Measurements from ENCODE around the gene TNNC2. TPM values are rescaled to one million over a fixed set of nuclear protein-coding genes. Genes with fewer than 3 reads are reported as not detected.
A peak's percentile ranks its signal among the peaks of the same experiment; 100 is the strongest.

Gene TNNC2
- total RNA-seq, 1 donor from 2014 or later = 0.54 TPM

DNA sequence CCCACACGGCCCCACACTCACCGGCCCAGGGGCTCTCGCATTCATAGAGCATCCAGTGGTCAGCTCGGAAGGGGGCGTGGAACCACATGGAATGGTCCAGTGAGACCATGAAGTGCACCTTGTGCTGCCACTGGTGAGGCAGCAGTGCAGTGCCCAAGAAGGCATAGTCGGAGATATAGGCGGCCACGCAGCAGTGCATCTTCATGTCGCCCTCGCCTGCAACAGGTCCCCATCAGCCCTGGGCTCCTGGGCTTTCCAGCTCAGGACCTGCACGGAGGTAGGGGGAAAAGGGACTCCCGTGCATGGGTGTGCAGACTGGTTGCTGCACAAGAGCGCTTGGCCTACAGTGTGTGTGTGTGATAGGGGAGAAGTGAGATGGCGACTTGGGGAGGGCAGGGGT lies 16.4 kb upstream of the TNNC2 start:
- no peak for TF ChIP-seq CTCF (IDR thresholded peaks at IDR 0.05; ENCODE audit: unreplicated experiment)
- Mint-ChIP-seq H3K9me3 (no peaks in the 10 kb centered on the region), H3K4me3 (no peak overlapping the region), H3K27me3 (ENCODE audit: low read depth) (no peaks in the 10 kb centered on the region), H3K27ac (no peak overlapping the region), H3K36me3 (peaks cover 20% of the 10 kb centered on the region), H3K4me1 (peaks cover 3% of the 10 kb centered on the region)
- no peak for DNase-seq (ENCODE audit: low spot score in 2 of 2, unreplicated experiment in 2 of 2)

DNA sequence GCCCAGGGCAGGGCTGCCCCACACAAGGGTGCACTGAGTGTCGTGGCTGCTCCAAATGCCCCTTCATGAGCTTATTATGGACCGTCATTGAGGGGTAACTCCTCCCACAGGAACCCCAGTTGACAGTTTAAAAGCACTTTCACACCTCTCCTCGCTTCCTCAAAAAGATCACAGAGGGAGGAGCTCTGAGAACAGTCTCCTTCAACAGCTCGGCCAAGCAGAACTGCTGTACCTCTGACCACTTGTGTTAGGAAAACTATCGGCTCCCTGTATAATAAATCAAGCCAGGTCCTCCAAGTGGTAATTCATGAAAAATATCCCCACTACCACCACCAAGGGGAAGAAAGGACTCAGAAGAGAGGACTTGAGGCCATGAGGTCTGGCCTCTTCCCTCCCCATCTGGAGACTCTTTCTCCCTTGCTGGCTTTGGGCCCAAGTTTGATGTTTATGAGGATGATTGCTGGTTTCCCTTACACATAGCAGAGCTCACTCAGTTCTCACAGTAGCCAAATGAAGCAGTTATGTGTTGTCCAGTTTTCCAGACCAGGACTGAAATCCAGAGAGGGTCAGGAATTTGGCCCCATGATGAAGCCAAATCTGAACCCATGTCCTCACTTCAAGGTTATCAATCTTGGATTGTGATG lies 15.2 kb upstream of the TNNC2 start:
- Mint-ChIP-seq H3K27me3 (ENCODE audit: low read depth) (no peaks in the 10 kb centered on the region), H3K4me3 (no peak overlapping the region), H3K36me3 (peaks cover 20% of the 10 kb centered on the region), H3K4me1 (peaks cover 3% of the 10 kb centered on the region), H3K9me3 (no peaks in the 10 kb centered on the region), H3K27ac (no peak overlapping the region)
- no peak for TF ChIP-seq CTCF (IDR thresholded peaks at IDR 0.05; ENCODE audit: unreplicated experiment)
- DNase-seq (ENCODE audit: low spot score in 2 of 2, unreplicated experiment in 2 of 2) = no peak

DNA sequence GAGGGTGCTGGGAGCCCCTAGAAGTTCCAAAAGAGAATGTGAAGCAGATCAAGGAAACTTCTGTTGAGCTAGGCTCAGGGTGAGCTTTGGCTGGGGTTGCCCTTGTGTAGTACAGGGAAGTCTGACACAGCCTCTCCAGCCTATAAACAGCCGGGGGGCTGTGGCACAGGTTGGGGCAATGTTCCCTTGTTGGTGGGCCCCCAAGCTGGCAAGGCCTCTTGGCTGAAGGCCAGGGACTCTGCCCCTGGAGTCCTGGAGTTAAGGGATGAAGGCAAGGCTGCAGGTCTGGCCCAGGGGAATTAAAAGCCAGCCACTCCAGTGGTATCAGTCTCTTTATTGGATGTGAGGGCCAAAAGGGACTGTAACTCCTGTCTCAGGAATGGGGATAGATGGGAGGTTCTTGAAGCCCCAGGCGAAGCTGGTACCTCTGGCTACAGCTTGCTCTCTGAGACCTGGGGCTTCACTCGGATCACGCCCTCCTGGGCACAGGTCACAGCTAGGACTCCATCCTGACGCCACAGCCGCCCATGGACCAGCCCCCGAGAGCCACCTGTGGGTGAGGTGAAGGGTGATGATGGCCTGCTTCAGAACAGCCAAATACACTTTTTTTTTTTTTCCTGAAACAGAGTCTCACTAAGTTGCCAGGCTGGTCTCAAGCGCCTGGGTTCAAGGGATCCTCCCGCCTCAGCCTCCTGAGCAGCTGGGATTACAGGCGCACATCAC lies 14.5 kb upstream of the TNNC2 start:
- Mint-ChIP-seq H3K27me3 (ENCODE audit: low read depth) (no peaks in the 10 kb centered on the region), H3K27ac (no peak overlapping the region), H3K4me3 (no peak overlapping the region), H3K4me1 (peaks cover 6% of the 10 kb centered on the region), H3K9me3 (no peaks in the 10 kb centered on the region), H3K36me3 (peaks cover 20% of the 10 kb centered on the region)
- no peak for TF ChIP-seq CTCF (IDR thresholded peaks at IDR 0.05; ENCODE audit: unreplicated experiment)
- DNase-seq (ENCODE audit: low spot score in 2 of 2, unreplicated experiment in 2 of 2) = no peak

GRCh38 chr20:45840700-45841198 lies 13.6 kb upstream of the TNNC2 start:
- H3K9me3 Mint-ChIP-seq = no peaks in the 10 kb centered on the region
- H3K27me3 Mint-ChIP-seq (ENCODE audit: low read depth) = no peaks in the 10 kb centered on the region
- no peak overlapping the region for H3K4me3 Mint-ChIP-seq
- H3K27ac Mint-ChIP-seq = no peak overlapping the region
- peaks cover 6% of the 10 kb centered on the region for H3K4me1 Mint-ChIP-seq
- TF ChIP-seq CTCF (IDR thresholded peaks at IDR 0.05; ENCODE audit: unreplicated experiment) = no peak
- peaks cover 16% of the 10 kb centered on the region for H3K36me3 Mint-ChIP-seq
- DNase-seq (ENCODE audit: low spot score in 2 of 2, unreplicated experiment in 2 of 2) = no peak

- Mint-ChIP-seq H3K9me3 (no peaks in the 10 kb centered on the region), H3K27me3 (ENCODE audit: low read depth) (no peaks in the 10 kb centered on the region), H3K27ac (peak overlapping the region; percentile 9), H3K4me1 (peaks cover 20% of the 10 kb centered on the region), H3K4me3 (peak overlapping the region; percentile 1), H3K36me3 (no peaks in the 10 kb centered on the region)
- no peak for TF ChIP-seq CTCF (IDR thresholded peaks at IDR 0.05; ENCODE audit: unreplicated experiment)
- no peak for DNase-seq (ENCODE audit: low spot score in 2 of 2, unreplicated experiment in 2 of 2)
These were observed 9.7 kb upstream of the TNNC2 start for GRCh38 chr20:45836841-45837240.

Data from mesothelial cell of epicardium (in vitro differentiated cells).